Stimulated activated effector memory CD8-positive, alpha-beta T cell treated with anti-CD3 and anti-CD28 coated beads, Interleukin-12 subunit alpha, Interleukin-12 subunit beta, amount 100 ng/mL, for 72 hours (primary cell): ENCODE data around the gene RNU6-9.

Experiments
- ATAC-seq: fragments of 150-1000 bp; cut with Tn5 transposase; 2 replicates; pipeline ENCODE4 v1.10.0; 2021
- DNase-seq, 2 donors: peaks; one replicate each; pipeline ENCODE4 v3.0.0; 2021 to 2022; ENCODE audit warnings: low spot score in 2 of 2
- H3K27ac Mint-ChIP-seq: one replicate; pipeline ENCODE4 v1.8.0; 2022; ENCODE audit warnings: mild to moderate bottlenecking, mixed read lengths
- H3K36me3 Mint-ChIP-seq: one replicate; pipeline ENCODE4 v1.8.0; 2022; ENCODE audit warnings: mild to moderate bottlenecking, mixed read lengths
- H3K4me1 Mint-ChIP-seq: one replicate; pipeline ENCODE4 v1.8.0; 2022; ENCODE audit warnings: mixed read lengths
- H3K4me3 Mint-ChIP-seq: one replicate; pipeline ENCODE4 v1.8.0; 2022; ENCODE audit warnings: mild to moderate bottlenecking, mixed read lengths
- H3K9me3 Mint-ChIP-seq: one replicate; pipeline ENCODE4 v1.8.0; 2022; ENCODE audit warnings: mixed read lengths

The RNU6-9 gene

GRCh38 chr19:912181-913079 is 19.1 kb downstream of the RNU6-9 start:
- Mint-ChIP-seq H3K4me1 (peaks cover 19% of the 10 kb centered on the region), H3K27ac (peak overlapping the region; percentile 86), H3K36me3 (peaks cover 29% of the 10 kb centered on the region), H3K4me3 (peak overlapping the region; percentile 78), H3K9me3 (no peaks in the 10 kb centered on the region)
- peak in 1 of 2 donors; percentile 67 for DNase-seq
- ATAC-seq, result no peak

DNA sequence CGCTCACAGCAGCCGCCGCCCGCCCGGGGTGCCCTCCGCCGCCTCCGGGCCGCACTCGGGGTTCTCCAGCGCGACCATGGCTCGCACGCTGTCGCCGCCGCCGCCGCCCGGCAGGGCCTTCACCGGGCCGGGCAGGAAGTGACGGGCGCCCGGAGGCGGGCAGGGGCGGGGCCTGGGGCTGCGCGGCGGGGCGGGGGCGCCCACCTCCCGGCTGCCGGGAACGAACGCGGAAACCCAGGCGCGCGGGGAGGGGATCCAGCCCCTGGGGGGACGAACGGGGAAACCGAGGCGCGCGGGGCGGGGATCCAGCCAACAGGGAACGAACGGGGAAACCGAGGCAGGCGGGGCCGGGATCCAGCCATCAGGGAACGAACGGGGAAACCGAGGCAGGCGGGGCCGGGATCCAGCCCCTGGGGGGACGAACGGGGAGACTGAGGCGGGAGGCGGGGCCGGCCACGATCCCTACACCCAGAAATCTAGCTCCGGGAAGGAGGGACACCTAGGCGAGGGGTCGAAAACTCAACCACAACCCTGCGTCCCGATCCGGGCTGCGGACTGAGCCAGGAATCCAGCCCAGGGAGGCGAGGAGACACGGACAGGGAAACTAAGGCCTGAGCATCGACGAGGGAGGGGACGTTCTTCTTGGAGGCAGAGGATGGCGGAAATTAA is 19.9 kb downstream of the RNU6-9 start, which contains the start of gene R3HDM4:
TSS of gene R3HDM4 (minus strand) at position 140 of the 669 bp plus-strand sequence. CDS start at position 78, 62 bp downstream.
- ATAC-seq, result peak; percentile 83

DNA sequence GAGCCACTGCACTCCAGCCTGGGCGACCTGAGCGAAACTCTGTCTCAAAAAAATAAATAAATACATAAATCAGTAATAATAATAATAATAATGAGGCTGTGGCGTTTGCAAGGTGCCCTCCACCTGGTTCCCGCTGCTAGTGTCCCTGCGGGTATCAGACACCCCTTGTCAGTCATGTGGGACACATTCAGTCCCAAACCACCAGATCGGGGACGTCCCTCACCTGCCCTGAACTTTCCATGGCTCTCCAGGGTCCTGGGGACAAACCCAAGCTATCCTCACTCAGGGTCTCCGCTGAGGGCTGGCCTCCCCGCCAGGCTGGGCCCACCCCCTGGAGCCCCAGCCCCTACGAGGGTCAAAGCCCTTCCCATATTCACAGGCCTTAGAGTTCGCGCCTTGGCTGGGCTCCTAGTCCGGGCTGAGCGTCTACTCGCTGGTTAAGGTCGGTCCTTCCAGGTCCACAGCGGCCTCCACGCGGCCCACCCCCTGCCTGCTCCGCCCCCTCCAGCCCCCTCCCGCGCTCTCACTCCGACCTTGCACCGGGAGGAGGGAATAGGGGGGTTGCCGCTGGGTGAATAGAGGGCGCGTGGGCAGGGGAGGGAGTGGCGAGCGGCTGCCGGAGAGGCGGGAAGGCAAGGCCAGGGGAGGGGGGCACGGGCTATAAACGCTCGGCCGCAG is 23.5 kb downstream of the RNU6-9 start:
- Mint-ChIP-seq H3K9me3 (no peaks in the 10 kb centered on the region), H3K36me3 (peaks cover 12% of the 10 kb centered on the region), H3K4me1 (peaks cover 19% of the 10 kb centered on the region), H3K27ac (no peak overlapping the region), H3K4me3 (peak overlapping the region; percentile 70)
- ATAC-seq, result no peak
- DNase-seq, result no peak

More for the DNA sequence above, 19.9 kb downstream of the RNU6-9 start, which contains the start of gene R3HDM4:
- Mint-ChIP-seq H3K4me3 (peak within 1 kb of the TSS; percentile 78), H3K9me3 (no peaks in the 10 kb centered on the region), H3K36me3 (peaks cover 28% of the 10 kb centered on the region), H3K4me1 (peaks cover 19% of the 10 kb centered on the region), H3K27ac (peak within 1 kb of the TSS; percentile 86)
- peak; percentile 73 to 85 for DNase-seq

DNA sequence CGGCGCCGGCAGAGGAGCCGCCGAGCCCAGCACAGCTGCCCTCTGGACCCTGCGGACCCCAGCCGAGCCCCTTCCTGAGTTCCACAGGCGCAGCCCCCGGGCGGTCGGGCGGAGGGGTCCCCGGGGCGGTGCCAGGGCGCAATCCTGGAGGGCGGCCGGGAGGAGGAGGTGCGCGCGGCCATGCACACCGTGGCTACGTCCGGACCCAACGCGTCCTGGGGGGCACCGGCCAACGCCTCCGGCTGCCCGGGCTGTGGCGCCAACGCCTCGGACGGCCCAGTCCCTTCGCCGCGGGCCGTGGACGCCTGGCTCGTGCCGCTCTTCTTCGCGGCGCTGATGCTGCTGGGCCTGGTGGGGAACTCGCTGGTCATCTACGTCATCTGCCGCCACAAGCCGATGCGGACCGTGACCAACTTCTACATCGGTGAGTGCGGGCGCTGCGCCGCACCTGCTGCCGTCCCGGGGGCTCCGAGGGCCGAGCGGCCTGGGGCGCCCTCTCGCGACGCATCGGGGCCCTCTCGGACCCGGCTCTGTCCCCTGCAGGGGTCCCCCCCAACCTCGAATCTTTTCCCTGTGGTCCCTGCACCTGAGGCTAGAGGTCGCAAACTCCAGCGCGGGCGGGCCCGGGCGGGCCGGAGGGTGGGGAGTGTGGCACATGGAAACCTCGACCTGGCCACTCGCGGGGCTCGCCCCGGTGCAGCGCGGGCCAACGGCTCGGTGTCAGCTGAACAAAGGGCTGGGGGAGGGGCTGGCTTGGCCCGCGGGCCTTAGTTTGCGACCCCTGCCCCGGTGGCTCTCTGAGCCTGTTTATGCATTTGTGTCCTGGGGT is 24.3 kb downstream of the RNU6-9 start, which contains the start of gene KISS1R:
TSS of gene KISS1R (plus strand) at position 11 of the 829 bp plus-strand sequence. CDS start at position 181, 170 bp downstream.
- DNase-seq, result no peak
- ATAC-seq, result peak; percentile 4
- H3K4me1 Mint-ChIP-seq, result peaks cover 22% of the 10 kb centered on the region
- H3K9me3 Mint-ChIP-seq, result no peaks in the 10 kb centered on the region
- peaks cover 18% of the 10 kb centered on the region for H3K36me3 Mint-ChIP-seq
- H3K27ac Mint-ChIP-seq, result no peak within 1 kb of the TSS
- peak within 1 kb of the TSS; percentile 70 for H3K4me3 Mint-ChIP-seq

GRCh38 chr19:918152-918437 is 24.8 kb downstream of the RNU6-9 start:
- H3K36me3 Mint-ChIP-seq, result peaks cover 18% of the 10 kb centered on the region
- no peak overlapping the region for H3K27ac Mint-ChIP-seq
- DNase-seq (no peak), ATAC-seq (no peak)
- H3K9me3 Mint-ChIP-seq, result no peaks in the 10 kb centered on the region
- H3K4me3 Mint-ChIP-seq, result peak overlapping the region; percentile 70
- H3K4me1 Mint-ChIP-seq, result peaks cover 22% of the 10 kb centered on the region

- ATAC-seq, result no peak
- Mint-ChIP-seq H3K9me3 (no peaks in the 10 kb centered on the region), H3K27ac (no peak overlapping the region), H3K4me3 (peak overlapping the region; percentile 70), H3K36me3 (peaks cover 18% of the 10 kb centered on the region), H3K4me1 (peaks cover 22% of the 10 kb centered on the region)
- no peak for DNase-seq
These were observed 25.4 kb downstream of the RNU6-9 start for GRCh38 chr19:918481-919198.

- ATAC-seq, result peak; percentile 57
- no peak overlapping the region for H3K27ac Mint-ChIP-seq
- H3K9me3 Mint-ChIP-seq, result no peaks in the 10 kb centered on the region
- peaks cover 22% of the 10 kb centered on the region for H3K4me1 Mint-ChIP-seq
- peak in 1 of 2 donors; percentile 73 for DNase-seq
- H3K4me3 Mint-ChIP-seq, result peak overlapping the region; percentile 70
- H3K36me3 Mint-ChIP-seq, result peaks cover 22% of the 10 kb centered on the region
These were observed 26.1 kb downstream of the RNU6-9 start for GRCh38 chr19:919199-920050.

DNA sequence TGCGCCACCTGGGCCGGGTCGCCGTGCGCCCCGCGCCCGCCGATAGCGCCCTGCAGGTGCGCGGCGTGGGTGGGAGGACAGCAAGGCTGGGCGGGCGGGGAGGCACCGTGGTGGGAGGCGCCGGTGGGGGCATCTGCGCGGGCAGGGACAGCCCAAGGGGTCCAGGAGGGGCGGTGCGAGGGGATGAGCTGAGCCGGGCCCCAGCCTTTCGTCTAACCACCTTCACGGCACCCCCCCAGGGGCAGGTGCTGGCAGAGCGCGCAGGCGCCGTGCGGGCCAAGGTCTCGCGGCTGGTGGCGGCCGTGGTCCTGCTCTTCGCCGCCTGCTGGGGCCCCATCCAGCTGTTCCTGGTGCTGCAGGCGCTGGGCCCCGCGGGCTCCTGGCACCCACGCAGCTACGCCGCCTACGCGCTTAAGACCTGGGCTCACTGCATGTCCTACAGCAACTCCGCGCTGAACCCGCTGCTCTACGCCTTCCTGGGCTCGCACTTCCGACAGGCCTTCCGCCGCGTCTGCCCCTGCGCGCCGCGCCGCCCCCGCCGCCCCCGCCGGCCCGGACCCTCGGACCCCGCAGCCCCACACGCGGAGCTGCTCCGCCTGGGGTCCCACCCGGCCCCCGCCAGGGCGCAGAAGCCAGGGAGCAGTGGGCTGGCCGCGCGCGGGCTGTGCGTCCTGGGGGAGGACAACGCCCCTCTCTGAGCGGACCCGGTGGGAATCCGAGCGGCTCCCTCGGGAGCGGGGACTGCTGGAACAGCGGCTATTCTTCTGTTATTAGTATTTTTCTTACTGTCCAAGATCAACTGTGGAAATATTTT is 27.0 kb downstream of the RNU6-9 start:
- peak; percentile 60 for ATAC-seq
- Mint-ChIP-seq H3K27ac (peak overlapping the region; percentile 79), H3K4me3 (peak overlapping the region; percentile 70), H3K36me3 (peaks cover 30% of the 10 kb centered on the region), H3K9me3 (no peaks in the 10 kb centered on the region), H3K4me1 (peaks cover 22% of the 10 kb centered on the region)
- peak; percentile 64 to 80 for DNase-seq

GRCh38 chr19:924553-925086 is 31.3 kb downstream of the RNU6-9 start:
- ATAC-seq (no peak), DNase-seq (peak in 1 of 2 donors; percentile 70)
- Mint-ChIP-seq H3K27ac (peak overlapping the region; percentile 77), H3K4me1 (peaks cover 15% of the 10 kb centered on the region), H3K9me3 (no peaks in the 10 kb centered on the region), H3K36me3 (peaks cover 30% of the 10 kb centered on the region), H3K4me3 (peak overlapping the region; percentile 74)

DNA sequence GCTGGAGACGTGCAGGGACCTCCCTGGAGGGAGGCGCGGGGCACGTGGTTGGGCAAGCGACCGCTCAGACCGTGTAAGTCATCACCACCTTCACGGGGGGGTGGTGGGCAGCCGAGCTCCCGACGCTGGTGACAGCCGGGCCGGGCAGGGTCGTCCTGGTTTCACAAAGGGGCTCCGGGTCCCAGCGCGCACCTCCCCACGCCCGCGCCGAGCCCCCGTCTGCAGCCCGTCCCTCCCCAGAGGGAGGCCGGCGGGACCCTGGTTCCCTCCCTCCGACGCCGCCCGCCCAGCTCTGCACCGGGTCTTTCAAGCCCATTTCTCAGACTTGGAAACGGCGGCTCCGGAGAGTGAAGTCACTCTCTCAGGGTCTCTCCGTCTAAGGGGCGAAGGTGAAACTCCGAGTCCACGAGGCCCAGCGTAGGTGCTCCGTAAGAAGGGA is 31.8 kb downstream of the RNU6-9 start:
- peak overlapping the region; percentile 74 for H3K4me3 Mint-ChIP-seq
- H3K4me1 Mint-ChIP-seq, result peaks cover 15% of the 10 kb centered on the region
- peaks cover 33% of the 10 kb centered on the region for H3K36me3 Mint-ChIP-seq
- H3K9me3 Mint-ChIP-seq, result no peaks in the 10 kb centered on the region
- peak; percentile 76 for ATAC-seq
- no peak for DNase-seq
- H3K27ac Mint-ChIP-seq, result peak overlapping the region; percentile 77

DNA sequence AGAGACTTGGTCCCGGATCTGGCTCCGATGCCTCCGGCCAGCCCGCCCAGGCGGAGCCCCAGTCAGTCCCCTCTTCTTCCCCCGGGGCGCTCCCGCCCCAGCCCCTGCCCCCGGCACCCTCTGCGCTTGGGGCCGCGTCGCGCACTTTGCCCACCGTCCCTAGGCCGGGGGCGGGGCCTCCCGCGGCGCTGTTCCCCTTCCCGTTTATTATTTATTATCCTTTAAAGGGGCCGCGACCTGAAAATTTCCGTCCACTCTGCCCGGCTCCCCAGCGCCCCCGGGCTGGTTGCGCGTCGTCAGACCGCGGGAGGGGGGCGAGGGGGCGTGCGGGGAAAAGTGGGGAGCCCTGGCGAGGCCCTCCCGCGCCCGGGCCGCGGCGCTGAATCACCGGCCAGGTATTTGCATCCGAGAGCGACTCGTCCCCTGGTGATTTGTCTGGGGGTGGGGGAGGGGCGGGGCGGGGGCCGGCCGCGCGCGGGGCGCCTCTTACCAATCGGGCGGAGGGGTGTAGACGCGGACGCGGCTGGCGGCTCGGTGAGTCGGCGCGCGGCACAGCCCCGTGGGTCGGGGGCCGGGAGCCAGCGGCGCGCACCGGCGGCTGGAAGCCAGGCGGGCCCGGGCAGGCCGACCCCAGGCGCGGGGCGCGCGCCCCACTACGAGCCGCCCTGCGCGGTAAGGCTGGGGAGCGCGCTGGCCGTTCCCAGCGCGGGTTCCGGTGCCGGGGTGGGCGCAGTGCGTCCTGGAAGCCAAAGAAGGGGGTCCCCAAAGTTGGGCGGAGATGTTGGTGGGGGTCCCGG is 32.4 kb downstream of the RNU6-9 start, which contains the start of gene ARID3A:
TSS of gene ARID3A (plus strand) at position 510 of the 797 bp plus-strand sequence. CDS start 3,494 bp downstream, outside the sequence.
- peak; percentile 79 for ATAC-seq
- Mint-ChIP-seq H3K4me3 (peak within 1 kb of the TSS; percentile 74), H3K9me3 (no peaks in the 10 kb centered on the region)

DNA sequence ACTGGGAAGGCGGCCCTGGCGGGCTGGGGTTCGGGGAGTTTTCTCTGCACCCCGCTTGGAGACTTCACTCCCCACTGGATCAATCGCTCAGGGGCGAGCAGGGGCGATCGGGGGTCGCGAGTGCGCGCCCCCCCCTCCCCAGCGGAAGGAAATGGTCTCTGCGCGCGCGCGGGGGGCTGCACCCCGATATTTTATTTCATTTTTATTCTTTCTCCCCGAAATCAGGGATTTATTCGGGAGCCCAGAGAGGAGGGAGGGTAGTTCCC is 33.0 kb downstream of the RNU6-9 start:
- Mint-ChIP-seq H3K4me1 (peaks cover 8% of the 10 kb centered on the region), H3K36me3 (peaks cover 34% of the 10 kb centered on the region), H3K9me3 (no peaks in the 10 kb centered on the region), H3K27ac (no peak overlapping the region), H3K4me3 (peak overlapping the region; percentile 74)
- ATAC-seq (no peak), DNase-seq (no peak)

More for the DNA sequence above, 32.4 kb downstream of the RNU6-9 start, which contains the start of gene ARID3A:
- H3K4me1 Mint-ChIP-seq, result peaks cover 13% of the 10 kb centered on the region
- peak within 1 kb of the TSS; percentile 77 for H3K27ac Mint-ChIP-seq
- H3K36me3 Mint-ChIP-seq, result peaks cover 34% of the 10 kb centered on the region
- peak; percentile 82 to 93 for DNase-seq
